LNCaP clone FGC (cell line): ENCODE data around the gene ADGRG6.
"Not testable (repeated sequence)": the region's sequence is repeated elsewhere in the genome, so short reads cannot be mapped to it uniquely, and the experiment has no call there.

ENCODE experiments used
- DNase-seq: peaks from one replicate; pipeline ENCODE4 v3.0.0-alpha.2; 2011; ENCODE audit warnings: low read depth
- H3K4me3 ChIP-seq: 2 replicates; pipeline ENCODE4 v1.5.1; 2011; ENCODE audit warnings: mild to moderate bottlenecking, low read depth, low read length, control low read depth
- TF ChIP-seq, protein P1 (sequence below): IDR thresholded peaks from 2 replicates; pipeline ENCODE4 v1.5.1; 2012; ENCODE audit warnings: mild to moderate bottlenecking; ENCODE audit not compliant: control insufficient read depth, insufficient read depth; ENCODE audit errors: extremely low read depth

The ADGRG6 gene

DNA sequence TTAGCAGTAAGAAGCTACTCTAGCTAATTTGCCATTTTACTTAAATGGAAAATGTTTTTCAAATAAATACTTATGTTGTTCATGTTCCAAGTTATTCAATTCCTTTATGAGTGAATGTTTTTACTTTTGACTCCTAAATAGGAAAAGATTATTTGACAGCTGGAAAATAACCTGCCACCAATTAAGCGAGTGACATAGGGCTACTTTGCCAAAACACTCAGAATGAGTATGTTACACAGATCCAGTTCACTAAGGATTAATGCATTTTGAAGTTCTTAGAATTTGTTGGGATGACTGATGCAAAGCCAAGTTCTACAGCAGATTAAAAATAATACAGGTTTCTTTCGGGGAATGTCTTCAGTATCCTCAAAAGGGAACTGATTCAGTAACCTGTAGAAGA lies 144.4 kb downstream of the ADGRG6 start:
- no peak overlapping the region for H3K4me3 ChIP-seq
- no peak for DNase-seq
- TF ChIP-seq, protein P1, sequence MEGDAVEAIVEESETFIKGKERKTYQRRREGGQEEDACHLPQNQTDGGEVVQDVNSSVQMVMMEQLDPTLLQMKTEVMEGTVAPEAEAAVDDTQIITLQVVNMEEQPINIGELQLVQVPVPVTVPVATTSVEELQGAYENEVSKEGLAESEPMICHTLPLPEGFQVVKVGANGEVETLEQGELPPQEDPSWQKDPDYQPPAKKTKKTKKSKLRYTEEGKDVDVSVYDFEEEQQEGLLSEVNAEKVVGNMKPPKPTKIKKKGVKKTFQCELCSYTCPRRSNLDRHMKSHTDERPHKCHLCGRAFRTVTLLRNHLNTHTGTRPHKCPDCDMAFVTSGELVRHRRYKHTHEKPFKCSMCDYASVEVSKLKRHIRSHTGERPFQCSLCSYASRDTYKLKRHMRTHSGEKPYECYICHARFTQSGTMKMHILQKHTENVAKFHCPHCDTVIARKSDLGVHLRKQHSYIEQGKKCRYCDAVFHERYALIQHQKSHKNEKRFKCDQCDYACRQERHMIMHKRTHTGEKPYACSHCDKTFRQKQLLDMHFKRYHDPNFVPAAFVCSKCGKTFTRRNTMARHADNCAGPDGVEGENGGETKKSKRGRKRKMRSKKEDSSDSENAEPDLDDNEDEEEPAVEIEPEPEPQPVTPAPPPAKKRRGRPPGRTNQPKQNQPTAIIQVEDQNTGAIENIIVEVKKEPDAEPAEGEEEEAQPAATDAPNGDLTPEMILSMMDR = no peak

DNA sequence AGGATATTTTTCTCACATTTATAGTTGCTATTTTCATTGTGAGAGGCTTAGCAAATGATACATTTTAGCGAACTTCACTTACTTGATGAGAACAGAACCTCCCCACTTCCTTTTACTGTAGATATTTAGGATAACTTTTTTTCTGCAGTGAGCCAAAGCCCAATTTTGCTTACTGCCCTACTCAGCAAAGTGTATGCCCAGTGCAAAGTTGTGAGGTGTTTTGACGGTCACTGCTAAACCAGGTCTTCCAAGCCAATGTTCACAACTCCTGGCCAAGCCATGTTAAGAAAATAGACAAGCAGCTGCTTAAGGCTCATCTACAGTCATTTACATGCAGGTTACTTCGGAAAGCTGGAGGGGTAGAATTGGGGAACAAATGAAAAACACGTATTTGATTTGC lies 144.8 kb downstream of the ADGRG6 start:
- H3K4me3 ChIP-seq = no peak overlapping the region
- DNase-seq = no peak
- TF ChIP-seq, protein P1 = no peak

DNA sequence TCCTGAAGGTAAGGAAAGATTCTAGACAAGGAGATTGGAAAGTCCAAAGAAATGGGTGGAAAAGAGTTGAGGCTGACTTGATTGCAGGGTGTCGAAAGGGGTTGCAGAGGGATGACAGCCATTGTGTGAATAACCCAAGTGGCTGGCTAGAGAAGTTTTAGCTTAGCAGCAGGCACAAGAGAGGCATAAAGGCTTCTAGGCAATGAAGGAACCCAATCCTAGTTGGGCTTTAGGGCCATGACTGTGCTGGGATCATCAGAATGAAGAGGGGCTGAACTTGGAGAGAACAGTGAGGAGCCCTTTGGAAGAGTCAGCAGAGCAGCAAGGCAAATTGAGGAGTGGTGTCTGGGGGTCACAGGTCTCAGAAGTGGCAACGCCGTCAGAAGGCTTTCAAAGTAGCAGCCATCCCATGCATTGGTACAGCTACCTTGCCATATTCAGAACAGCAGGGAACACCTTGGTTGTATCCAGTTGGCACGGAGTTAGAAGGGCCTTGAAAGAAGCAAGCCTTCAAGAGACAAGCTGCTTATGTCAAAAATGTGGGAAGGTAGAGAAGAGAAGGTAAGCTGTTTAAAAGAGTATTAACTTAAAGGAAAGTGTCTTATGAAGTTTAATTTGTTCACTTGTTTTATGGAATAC lies 146.4 kb downstream of the ADGRG6 start:
- TF ChIP-seq, protein P1 = no peak
- H3K4me3 ChIP-seq = no peak overlapping the region
- DNase-seq = no peak

DNA sequence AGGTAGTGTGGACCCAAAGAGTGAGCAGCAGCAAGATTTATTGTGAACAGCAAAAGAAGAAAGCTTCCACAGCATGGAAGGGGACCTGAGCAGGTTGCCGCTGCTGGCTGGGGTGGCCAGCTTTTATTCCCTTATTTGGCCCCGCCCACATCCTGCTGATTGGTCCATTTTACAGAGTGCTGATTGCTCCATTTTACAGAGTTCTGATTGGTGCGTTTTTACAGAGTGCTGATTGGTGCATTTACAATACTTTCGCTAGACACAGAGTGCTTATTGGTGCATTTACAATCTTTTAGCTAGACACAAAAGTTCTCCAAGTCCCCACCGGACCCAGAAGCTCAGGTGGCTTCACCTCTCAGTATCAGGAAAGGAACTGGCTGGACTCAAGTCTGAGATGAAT lies 149.0 kb downstream of the ADGRG6 start:
- DNase-seq, H3K4me3 ChIP-seq: not testable (repeated sequence)

DNA sequence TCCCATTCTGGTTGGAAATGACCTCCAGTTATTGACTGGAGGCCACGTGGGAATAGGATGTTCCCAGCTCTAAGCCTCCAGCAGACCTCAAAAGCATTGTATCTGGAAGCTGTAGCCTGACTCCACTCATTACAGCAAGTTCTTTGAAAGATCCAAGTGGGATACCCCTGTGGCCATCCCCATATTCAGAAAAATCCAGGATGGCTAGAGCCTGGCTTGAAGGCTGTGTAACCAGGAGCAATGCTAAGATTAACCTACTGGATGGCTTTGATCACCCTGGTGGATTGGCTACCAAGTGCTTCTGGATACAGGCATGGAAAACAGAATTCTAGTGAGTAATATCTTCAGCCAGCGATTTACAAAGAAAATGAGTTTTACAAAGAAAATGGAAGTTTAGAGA lies 151.2 kb downstream of the ADGRG6 start:
- TF ChIP-seq, protein P1 = no peak
- no peak for DNase-seq
- H3K4me3 ChIP-seq = no peak overlapping the region

DNA sequence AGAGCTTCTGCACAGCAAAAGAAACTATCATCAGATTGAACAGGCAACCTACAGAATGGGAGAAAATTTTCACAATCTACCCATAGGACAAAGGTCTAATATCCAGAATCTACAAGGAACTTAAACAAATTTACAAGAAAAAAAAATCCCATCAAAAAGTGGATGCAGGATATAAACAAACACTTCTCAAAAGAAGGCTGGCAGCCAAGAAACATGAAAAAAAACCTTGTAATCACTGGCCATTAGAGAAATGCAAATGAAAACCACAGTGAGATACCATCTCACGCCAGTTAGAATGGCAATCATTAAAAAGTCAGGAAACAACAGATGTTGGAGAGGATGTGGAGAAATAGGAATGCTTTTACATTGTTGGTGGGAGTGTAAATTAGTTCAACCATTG lies 152.4 kb downstream of the ADGRG6 start:
- peak; percentile 66 for DNase-seq
- not testable (repeated sequence) for H3K4me3 ChIP-seq

DNA sequence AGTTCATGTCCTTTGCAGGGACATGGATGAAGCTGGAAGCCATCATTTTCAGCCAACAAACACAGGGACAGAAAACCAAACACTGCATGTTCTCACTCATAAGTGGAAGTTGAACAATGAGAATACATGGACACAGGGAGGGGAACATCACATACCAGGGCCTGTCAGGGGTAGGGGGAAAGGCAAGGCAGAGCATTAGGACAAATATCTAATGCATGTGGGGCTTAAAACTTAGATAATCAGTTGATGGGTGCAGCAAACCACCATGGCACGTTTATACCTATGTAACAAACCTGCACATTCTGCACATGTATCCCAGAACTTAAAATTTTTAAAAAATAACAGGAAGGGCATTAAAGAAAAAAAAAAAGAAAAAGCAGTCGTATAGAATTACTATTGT lies 153.0 kb downstream of the ADGRG6 start:
- not testable (repeated sequence) for DNase-seq

DNA sequence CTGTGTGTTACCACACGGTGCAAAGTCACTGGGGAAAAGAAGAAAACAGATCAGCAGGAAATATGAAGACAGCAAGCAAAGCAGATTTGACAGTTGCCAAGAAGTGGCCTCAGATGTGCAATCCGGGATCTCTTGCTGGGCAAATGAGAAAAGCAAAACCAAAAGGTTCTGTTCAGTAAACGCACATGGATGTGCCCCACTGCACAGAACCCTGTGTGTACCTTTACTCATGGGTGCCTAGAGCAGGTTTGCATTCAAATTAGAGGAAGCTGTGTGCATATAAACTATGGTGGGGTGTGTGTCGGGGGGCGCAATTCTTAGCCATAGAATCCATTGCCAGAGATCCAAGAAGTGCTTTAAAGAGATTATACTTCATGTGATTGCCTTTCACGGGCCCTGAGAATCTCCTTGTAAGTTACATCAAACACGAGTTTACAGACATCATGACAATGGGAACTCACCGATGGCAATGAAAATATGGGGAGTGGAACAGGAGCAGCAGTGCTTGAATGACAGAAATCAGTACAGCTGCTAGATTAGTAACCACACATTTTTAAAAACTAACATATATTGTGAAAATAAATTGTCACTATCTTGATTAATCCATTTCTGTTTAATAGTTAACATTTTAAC lies 154.3 kb downstream of the ADGRG6 start:
- no peak for DNase-seq
- H3K4me3 ChIP-seq = no peak overlapping the region
- TF ChIP-seq, protein P1 = no peak

More for the DNA sequence above, 153.0 kb downstream of the ADGRG6 start:
- not testable (repeated sequence) for H3K4me3 ChIP-seq
